Measurements from ENCODE around the gene PRKCE.

PRKCE gene

GRCh38 chr2:45980161-45980865 lies 328.8 kb downstream of the PRKCE start:
- no peak for DNase-seq (ENCODE audit: low read depth, low spot score)
- H3K9ac ChIP-seq (ENCODE audit: insufficient read length, low read depth), result no peak overlapping the region
- H3K4me3 ChIP-seq (ENCODE audit: insufficient read length, low read depth), result no peak overlapping the region
- no peaks in the 10 kb centered on the region for H3K36me3 ChIP-seq (ENCODE audit: insufficient read depth, insufficient read length, low read length)
- H3K9me3 ChIP-seq (ENCODE audit: insufficient read depth, low read length), result no peaks in the 10 kb centered on the region
- H3K27me3 ChIP-seq (ENCODE audit: insufficient read depth, insufficient read length), result no peaks in the 10 kb centered on the region
- peaks cover 2% of the 10 kb centered on the region for H3K4me1 ChIP-seq (ENCODE audit: insufficient read depth, insufficient read length)
- TF ChIP-seq YY1 (IDR thresholded peaks at IDR 0.05; ENCODE audit: insufficient read depth, insufficient read length) (no peak), ZNF274 (IDR thresholded peaks at IDR 0.05; ENCODE audit: low read depth, low read length) (no peak), SUZ12 (IDR thresholded peaks at IDR 0.05; ENCODE audit: extremely low read depth, insufficient read depth, insufficient read length) (no peak)

GRCh38 chr2:45981384-45981930 lies 330.0 kb downstream of the PRKCE start:
- Histone ChIP-seq H3K27me3 (ENCODE audit: insufficient read depth, insufficient read length) (no peaks in the 10 kb centered on the region), H3K36me3 (ENCODE audit: insufficient read depth, insufficient read length, low read length) (no peaks in the 10 kb centered on the region), H3K9ac (ENCODE audit: insufficient read length, low read depth) (no peak overlapping the region), H3K4me3 (ENCODE audit: insufficient read length, low read depth) (no peak overlapping the region), H3K9me3 (ENCODE audit: insufficient read depth, low read length) (no peaks in the 10 kb centered on the region), H3K4me1 (ENCODE audit: insufficient read depth, insufficient read length) (no peaks in the 10 kb centered on the region)
- no peak for TF ChIP-seq YY1 (IDR thresholded peaks at IDR 0.05; ENCODE audit: insufficient read depth, insufficient read length)
- no peak for TF ChIP-seq SUZ12 (IDR thresholded peaks at IDR 0.05; ENCODE audit: extremely low read depth, insufficient read depth, insufficient read length)
- TF ChIP-seq ZNF274 (IDR thresholded peaks at IDR 0.05; ENCODE audit: low read depth, low read length), result no peak
- DNase-seq (ENCODE audit: low read depth, low spot score), result no peak

GRCh38 chr2:45982096-45982495 lies 330.6 kb downstream of the PRKCE start:
- TF ChIP-seq SUZ12 (IDR thresholded peaks at IDR 0.05; ENCODE audit: extremely low read depth, insufficient read depth, insufficient read length), result no peak
- TF ChIP-seq YY1 (IDR thresholded peaks at IDR 0.05; ENCODE audit: insufficient read depth, insufficient read length), result no peak
- no peak for TF ChIP-seq ZNF274 (IDR thresholded peaks at IDR 0.05; ENCODE audit: low read depth, low read length)
- H3K9me3 ChIP-seq (ENCODE audit: insufficient read depth, low read length), result no peaks in the 10 kb centered on the region
- no peak overlapping the region for H3K4me3 ChIP-seq (ENCODE audit: insufficient read length, low read depth)
- H3K4me1 ChIP-seq (ENCODE audit: insufficient read depth, insufficient read length), result no peaks in the 10 kb centered on the region
- DNase-seq (ENCODE audit: low read depth, low spot score), result no peak
- H3K27me3 ChIP-seq (ENCODE audit: insufficient read depth, insufficient read length), result no peaks in the 10 kb centered on the region
- no peak overlapping the region for H3K9ac ChIP-seq (ENCODE audit: insufficient read length, low read depth)
- no peaks in the 10 kb centered on the region for H3K36me3 ChIP-seq (ENCODE audit: insufficient read depth, insufficient read length, low read length)

GRCh38 chr2:45983213-45983612 lies 331.7 kb downstream of the PRKCE start:
- Histone ChIP-seq H3K27me3 (ENCODE audit: insufficient read depth, insufficient read length) (no peaks in the 10 kb centered on the region), H3K4me1 (ENCODE audit: insufficient read depth, insufficient read length) (no peaks in the 10 kb centered on the region), H3K36me3 (ENCODE audit: insufficient read depth, insufficient read length, low read length) (no peaks in the 10 kb centered on the region), H3K9ac (ENCODE audit: insufficient read length, low read depth) (no peak overlapping the region), H3K9me3 (ENCODE audit: insufficient read depth, low read length) (no peaks in the 10 kb centered on the region), H3K4me3 (ENCODE audit: insufficient read length, low read depth) (no peak overlapping the region)
- TF ChIP-seq YY1 (IDR thresholded peaks at IDR 0.05; ENCODE audit: insufficient read depth, insufficient read length), result no peak
- TF ChIP-seq SUZ12 (IDR thresholded peaks at IDR 0.05; ENCODE audit: extremely low read depth, insufficient read depth, insufficient read length), result no peak
- TF ChIP-seq ZNF274 (IDR thresholded peaks at IDR 0.05; ENCODE audit: low read depth, low read length), result no peak
- no peak for DNase-seq (ENCODE audit: low read depth, low spot score)

- DNase-seq (ENCODE audit: low read depth, low spot score), result no peak
- H3K9me3 ChIP-seq (ENCODE audit: insufficient read depth, low read length), result no peaks in the 10 kb centered on the region
- no peak for TF ChIP-seq YY1 (IDR thresholded peaks at IDR 0.05; ENCODE audit: insufficient read depth, insufficient read length)
- no peak for TF ChIP-seq SUZ12 (IDR thresholded peaks at IDR 0.05; ENCODE audit: extremely low read depth, insufficient read depth, insufficient read length)
- no peak for TF ChIP-seq ZNF274 (IDR thresholded peaks at IDR 0.05; ENCODE audit: low read depth, low read length)
These were observed 332.9 kb downstream of the PRKCE start for GRCh38 chr2:45984366-45984765.

GRCh38 chr2:45984896-45985473 lies 333.5 kb downstream of the PRKCE start:
- no peaks in the 10 kb centered on the region for H3K27me3 ChIP-seq (ENCODE audit: insufficient read depth, insufficient read length)
- H3K36me3 ChIP-seq (ENCODE audit: insufficient read depth, insufficient read length, low read length), result no peaks in the 10 kb centered on the region
- H3K4me1 ChIP-seq (ENCODE audit: insufficient read depth, insufficient read length), result no peaks in the 10 kb centered on the region
- no peak for TF ChIP-seq ZNF274 (IDR thresholded peaks at IDR 0.05; ENCODE audit: low read depth, low read length)
- no peak for TF ChIP-seq SUZ12 (IDR thresholded peaks at IDR 0.05; ENCODE audit: extremely low read depth, insufficient read depth, insufficient read length)
- no peak for TF ChIP-seq YY1 (IDR thresholded peaks at IDR 0.05; ENCODE audit: insufficient read depth, insufficient read length)
- H3K4me3 ChIP-seq (ENCODE audit: insufficient read length, low read depth), result no peak overlapping the region
- no peak overlapping the region for H3K9ac ChIP-seq (ENCODE audit: insufficient read length, low read depth)
- DNase-seq (ENCODE audit: low read depth, low spot score), result no peak
- no peaks in the 10 kb centered on the region for H3K9me3 ChIP-seq (ENCODE audit: insufficient read depth, low read length)

More at GRCh38 chr2:45984366-45984765, 332.9 kb downstream of the PRKCE start:
- no peaks in the 10 kb centered on the region for H3K27me3 ChIP-seq (ENCODE audit: insufficient read depth, insufficient read length)
- H3K4me1 ChIP-seq (ENCODE audit: insufficient read depth, insufficient read length), result no peaks in the 10 kb centered on the region
- no peak overlapping the region for H3K9ac ChIP-seq (ENCODE audit: insufficient read length, low read depth)
- H3K4me3 ChIP-seq (ENCODE audit: insufficient read length, low read depth), result no peak overlapping the region
- no peaks in the 10 kb centered on the region for H3K36me3 ChIP-seq (ENCODE audit: insufficient read depth, insufficient read length, low read length)

GRCh38 chr2:45986509-45986908 lies 335.0 kb downstream of the PRKCE start:
- Histone ChIP-seq H3K36me3 (ENCODE audit: insufficient read depth, insufficient read length, low read length) (no peaks in the 10 kb centered on the region), H3K4me1 (ENCODE audit: insufficient read depth, insufficient read length) (no peaks in the 10 kb centered on the region), H3K4me3 (ENCODE audit: insufficient read length, low read depth) (no peak overlapping the region), H3K27me3 (ENCODE audit: insufficient read depth, insufficient read length) (no peaks in the 10 kb centered on the region), H3K9ac (ENCODE audit: insufficient read length, low read depth) (no peak overlapping the region), H3K9me3 (ENCODE audit: insufficient read depth, low read length) (no peaks in the 10 kb centered on the region)
- DNase-seq (ENCODE audit: low read depth, low spot score), result no peak
- TF ChIP-seq SUZ12 (IDR thresholded peaks at IDR 0.05; ENCODE audit: extremely low read depth, insufficient read depth, insufficient read length) (no peak), YY1 (IDR thresholded peaks at IDR 0.05; ENCODE audit: insufficient read depth, insufficient read length) (no peak), ZNF274 (IDR thresholded peaks at IDR 0.05; ENCODE audit: low read depth, low read length) (no peak)

All from NT2/D1 (cell line).